HCT116 (cell line): ENCODE data around the gene CCL21. TPM values are rescaled to one million over a fixed set of nuclear protein-coding genes. Genes with fewer than 3 reads are reported as not detected.

Experiments used
- ATAC-seq: fragments of 200-7000 bp; cut with Tn5 transposase; 2 replicates; pipeline ENCODE4 v1.9.1; 2020; ENCODE audit warnings: mild to moderate bottlenecking, moderate library complexity
- BruUV-seq: library from RNA; stranded (reverse); fragments of 400-500 nt; replicated peaks from 2 replicates; lab custom pipeline; 2021; lab: Mats Ljungman, UMichigan
- CTCF ChIA-PET: fragments of 300-600 bp; sonication (Branson Sonifier 250); formaldehyde crosslinking; loops from one replicate; lab custom pipeline; 2021; ENCODE audit warnings: antibody characterized with exemption; lab: Charles Lee
- POLR2A ChIA-PET: fragments of 300-600, 350-600 bp; sonication (Branson Sonifier 250); formaldehyde crosslinking; loops from one replicate; lab custom pipeline; 2021; ENCODE audit warnings: antibody characterized with exemption; lab: Charles Lee
- RAD21 ChIA-PET, 2 experiments: fragments of 300-600 bp; sonication (Branson Sonifier 250); formaldehyde crosslinking; loops; one replicate each; lab custom pipeline; 2023; ENCODE audit warnings: low total read pairs in 2 of 2; ENCODE audit not compliant: uncharacterized antibody in 2 of 2, unreplicated experiment in 2 of 2, low non-redundant PET in 1 of 2; lab: Charles Lee
- DNase-seq: peaks from one replicate; pipeline ENCODE4 v3.0.0-alpha.2; 2010; ENCODE audit warnings: low read depth, low spot score
- H2AFZ ChIP-seq: fragments of 200-600 bp; shearing (Covaris generic), sonication (generic); 2 replicates; pipeline ENCODE4 v1.6.1; 2017; ENCODE audit warnings: low read depth, mixed run types, mixed read lengths, antibody characterized with exemption, low read length; ENCODE audit not compliant: poor library complexity, severe bottlenecking
- H3K27ac ChIP-seq: 2 replicates; pipeline ENCODE4 v1.5.1; 2012; ENCODE audit warnings: low read depth, low read length
- H3K27me3 ChIP-seq: fragments of 200-600 bp; sonication (generic); 2 replicates; pipeline ENCODE4 v1.6.1; 2016; ENCODE audit warnings: mixed run types, low read length, mixed read lengths; ENCODE audit not compliant: insufficient read depth
- H3K36me3 ChIP-seq, 2 experiments: fragments of 200-500 bp in 1 of 2; fragments of 200-600 bp in 1 of 2; sonication (Bioruptor generic) in 1 of 2; sonication (generic) in 1 of 2; 2 replicates each; pipeline versions ENCODE4 v1.5.1 to v1.6.1; 2014 to 2016; ENCODE audit warnings: low read length in 2 of 2, inconsistent platforms in 1 of 2, mixed read lengths in 1 of 2, mixed run types in 1 of 2; ENCODE audit not compliant: insufficient read depth in 2 of 2, control insufficient read depth in 1 of 2
- H3K4me1 ChIP-seq, 2 experiments: fragments of 200-600 bp in 1 of 2; sonication (generic) in 1 of 2; 2 replicates each; pipeline versions ENCODE4 v1.5.1 to v1.6.1; 2012 to 2017; ENCODE audit warnings: low read length in 2 of 2, inconsistent platforms in 1 of 2, mild to moderate bottlenecking in 1 of 2, mixed read lengths in 1 of 2, mixed run types in 1 of 2, moderate library complexity in 1 of 2; ENCODE audit not compliant: insufficient read depth in 2 of 2, control insufficient read depth in 1 of 2
- H3K4me2 ChIP-seq: fragments of 200-600 bp; sonication (generic); 2 replicates; pipeline ENCODE4 v1.6.1; 2017; ENCODE audit warnings: mixed run types, low read length, mixed read lengths
- H3K4me3 ChIP-seq, 2 experiments: fragments of 200-600 bp in 1 of 2; sonication (generic) in 1 of 2; replicated peaks in 1 of 2; 2 replicates each; pipeline ENCODE4 v1.5.1; 2011 to 2016; ENCODE audit warnings: low read length in 2 of 2, control low read depth in 1 of 2, low read depth in 1 of 2, mild to moderate bottlenecking in 1 of 2, mixed read lengths in 1 of 2, mixed run types in 1 of 2
- H3K79me2 ChIP-seq: fragments of 200-600 bp; sonication (generic); 2 replicates; pipeline ENCODE4 v1.6.1; 2017; ENCODE audit warnings: mild to moderate bottlenecking, mixed run types, low read length, moderate library complexity, mixed read lengths; ENCODE audit not compliant: insufficient read depth
- H3K9ac ChIP-seq: fragments of 200-600 bp; sonication (generic); 2 replicates; pipeline ENCODE4 v1.6.1; 2016; ENCODE audit warnings: low read length, mixed read lengths
- H3K9me2 ChIP-seq: fragments of 200-600 bp; sonication (generic), shearing (Covaris generic); 2 replicates; pipeline ENCODE4 v1.6.1; 2017; ENCODE audit warnings: mixed run types, mild to moderate bottlenecking, moderate library complexity; ENCODE audit not compliant: insufficient read depth
- H3K9me3 ChIP-seq, 2 experiments: fragments of 200-500 bp in 1 of 2; fragments of 200-600 bp in 1 of 2; sonication (Bioruptor generic) in 1 of 2; sonication (generic) in 1 of 2; 2 replicates each; pipeline ENCODE4 v1.6.1; 2014 to 2017; ENCODE audit warnings: low read length in 2 of 2, mixed read lengths in 2 of 2, inconsistent platforms in 1 of 2, low read depth in 1 of 2, mild to moderate bottlenecking in 1 of 2, mixed run types in 1 of 2, moderate library complexity in 1 of 2; ENCODE audit not compliant: control insufficient read depth in 1 of 2, insufficient read depth in 1 of 2
- H4K20me1 ChIP-seq: fragments of 200-600 bp; sonication (generic), shearing (Covaris generic); 2 replicates; pipeline ENCODE4 v1.6.1; 2017; ENCODE audit warnings: mixed run types, mild to moderate bottlenecking, moderate library complexity; ENCODE audit not compliant: insufficient read depth
- ATF3 ChIP-seq: IDR thresholded peaks from 2 replicates; pipeline ENCODE4 v1.6.1; 2012
- CTCF ChIP-seq, 3 experiments: fragments of 200-600 bp in 1 of 3; sonication (generic) in 1 of 3; IDR thresholded peaks in 2 of 3; conservative IDR thresholded peaks in 1 of 3; 2 replicates each; pipeline ENCODE4 v1.5.1; 2012 to 2017; ENCODE audit warnings: low read depth in 2 of 3, low read length in 2 of 3, antibody characterized with exemption in 1 of 3, borderline replicate concordance in 1 of 3, control low read depth in 1 of 3, mild to moderate bottlenecking in 1 of 3, mixed read lengths in 1 of 3, mixed run types in 1 of 3, moderate library complexity in 1 of 3; ENCODE audit not compliant: insufficient read depth in 1 of 3
- EGR1 ChIP-seq: IDR thresholded peaks from 2 replicates; pipeline ENCODE4 v1.6.1; 2012; ENCODE audit warnings: low read depth
- EZH2phosphoT487 ChIP-seq: fragments of 200-600 bp; IDR thresholded peaks from 2 replicates; pipeline ENCODE4 v1.6.1; 2018; ENCODE audit warnings: antibody characterized with exemption, borderline replicate concordance
- FOSL1 ChIP-seq: IDR thresholded peaks from 2 replicates; pipeline ENCODE4 v1.6.1; 2012; ENCODE audit warnings: low read depth
- POLR2A ChIP-seq: IDR thresholded peaks from 2 replicates; pipeline ENCODE4 v1.7.0; 2011; ENCODE audit warnings: borderline replicate concordance; ENCODE audit not compliant: insufficient read depth, insufficient read length; ENCODE audit errors: extremely low read depth
- POLR2AphosphoS5 ChIP-seq: IDR thresholded peaks from 2 replicates; pipeline ENCODE4 v1.6.1; 2011; ENCODE audit warnings: mild to moderate bottlenecking, low read depth, low read length, moderate library complexity
- RAD21 ChIP-seq: IDR thresholded peaks from 2 replicates; pipeline ENCODE4 v1.6.1; 2012; ENCODE audit warnings: low read depth, mild to moderate bottlenecking
- SIN3A ChIP-seq: IDR thresholded peaks from 2 replicates; pipeline ENCODE4 v1.6.1; 2012; ENCODE audit warnings: low read depth
- SP1 ChIP-seq: IDR thresholded peaks from 2 replicates; pipeline ENCODE4 v1.6.1; 2012; ENCODE audit warnings: low read depth
- SRF ChIP-seq: IDR thresholded peaks from 2 replicates; pipeline ENCODE4 v1.6.1; 2012; ENCODE audit warnings: low read depth
- TCF7L2 ChIP-seq: IDR thresholded peaks from 2 replicates; pipeline ENCODE4 v1.7.0; 2011; ENCODE audit warnings: borderline replicate concordance, inconsistent platforms; ENCODE audit not compliant: insufficient read depth, insufficient read length; ENCODE audit errors: extremely low read depth
- YY1 ChIP-seq: IDR thresholded peaks from 2 replicates; pipeline ENCODE4 v1.6.1; 2011; ENCODE audit warnings: low read length, low read depth, moderate library complexity, mild to moderate bottlenecking; ENCODE audit not compliant: insufficient replicate concordance; ENCODE audit errors: extremely low read depth
- ZBTB33 ChIP-seq: IDR thresholded peaks from 2 replicates; pipeline ENCODE4 v1.6.1; 2011; ENCODE audit warnings: mild to moderate bottlenecking, low read length, moderate library complexity; ENCODE audit not compliant: insufficient replicate concordance; ENCODE audit errors: extremely low read depth
- intact Hi-C: fragments of 100-400 bp; cut with micrococcal nuclease; formaldehyde crosslinking; loops from 2 replicates; pipeline ENCODE4 v1.10.0; 2022
- total RNA-seq: library from RNA; stranded (reverse); gene quantifications from one replicate; pipeline ENCODE4 v1.2.1, GENCODE V29; 2021; ENCODE audit not compliant: unreplicated experiment

Gene CCL21
- total RNA-seq, 1 experiment from 2014 or later, result 0.74 TPM

GRCh38 chr9:34662526-34663302 is 47.2 kb downstream of the CCL21 start, which contains the start of gene CCL27:
Gene CCL27 (minus strand): TSS chr9:34662657. CDS start chr9:34662633, 24 bp downstream.
- BruUV-seq, result no TSS peak
- no peak within 1 kb of the TSS for H2AFZ ChIP-seq
- H3K4me1 ChIP-seq, result peaks cover 12 to 38% of the 10 kb centered on the region in 2 experiments
- H3K27ac ChIP-seq, result no peak within 1 kb of the TSS
- H3K36me3 ChIP-seq, result no peaks in the 10 kb centered on the region
- ChIA-PET RAD21 (no interaction called here), POLR2A (no interaction called here), CTCF (interaction anchor here (1.2 kb wide), 1 partner anchor 40 kb away, joined by 3 read pairs; no protein-coding TSS in a partner anchor)
- H3K4me2 ChIP-seq, result no peak within 1 kb of the TSS
- H3K9me2 ChIP-seq, result no peaks in the 10 kb centered on the region
- DNase-seq, result no peak
- H3K9ac ChIP-seq, result no peak within 1 kb of the TSS
- H3K4me3 ChIP-seq, result no peak within 1 kb of the TSS
- TF ChIP-seq YY1, result no peak
- no peak for TF ChIP-seq POLR2A
- TF ChIP-seq EZH2phosphoT487, result no peak
- no peak for TF ChIP-seq FOSL1
- no peak for TF ChIP-seq SIN3A
- TF ChIP-seq, all 23 proteins: peak for 0
- Histone ChIP-seq H3K79me2 (peaks cover 8% of the 10 kb centered on the region; the same call in 1 of the 2 replicates), H4K20me1 (no peaks in the 10 kb centered on the region), H3K9me3 (no peaks in the 10 kb centered on the region), H3K27me3 (no peaks in the 10 kb centered on the region)
- intact Hi-C loops, result no loop called here
- ATAC-seq, result no peak

- H3K27me3 ChIP-seq, result no peaks in the 10 kb centered on the region
- ChIA-PET RAD21 (no interaction called here), CTCF (no interaction called here), POLR2A (no interaction called here)
- no peak for DNase-seq
- no peaks in the 10 kb centered on the region for H3K79me2 ChIP-seq
- ATAC-seq, result peak; percentile 18; the same call in 1 of the 2 replicates
- no peaks in the 10 kb centered on the region for H4K20me1 ChIP-seq
- no peak overlapping the region for H3K4me3 ChIP-seq
- no peak overlapping the region for H3K27ac ChIP-seq
- no peak overlapping the region for H3K9ac ChIP-seq
- no TSS peak for BruUV-seq
- no peaks in the 10 kb centered on the region for H3K9me2 ChIP-seq
- no peaks in the 10 kb centered on the region for H3K9me3 ChIP-seq
- H3K36me3 ChIP-seq, result no peaks in the 10 kb centered on the region
- intact Hi-C loops, result no loop called here
- H3K4me2 ChIP-seq, result peak overlapping the region; percentile 5; the same call in 1 of the 2 replicates
- H3K4me1 ChIP-seq, result peaks cover 9 to 23% of the 10 kb centered on the region in 2 experiments
- no peak overlapping the region for H2AFZ ChIP-seq
- TF ChIP-seq ATF3 (no peak), TCF7L2 (no peak), SRF (no peak), CTCF (IDR thresholded peaks at IDR 0.05 in 2 of 3, conservative IDR thresholded peaks at IDR 0.05 in 1 of 3; ENCODE audit: borderline replicate concordance in 1 of 3, insufficient read depth in 1 of 3, low read depth in 2 of 3, low read length in 2 of 3) (no peak), EGR1 (no peak), RAD21 (no peak), EZH2phosphoT487 (no peak), ZBTB33 (no peak), POLR2AphosphoS5 (no peak), SP1 (no peak)
Measured at GRCh38 chr9:34659592-34660253, 50.2 kb downstream of the CCL21 start.
